Uterus (tissue), 2 donors: ENCODE results near the gene ASIC4.

Experiments
- CTCF ChIP-seq, 4 experiments: fragments of 200-600 bp in 2 of 4; fragments of 450-650 bp in 2 of 4; sonication (generic) in 2 of 4; IDR thresholded peaks; one replicate each; pipeline ENCODE4 v1.5.1; 2016 to 2019; ENCODE audit warnings: antibody characterized with exemption in 4 of 4, mild to moderate bottlenecking in 2 of 4, moderate library complexity in 1 of 4
- POLR2A ChIP-seq, 2 donors: fragments of 450-650 bp; IDR thresholded peaks; one replicate each; pipeline ENCODE4 v1.6.1; 2016; ENCODE audit warnings: antibody characterized with exemption in 2 of 2, mild to moderate bottlenecking in 1 of 2, moderate library complexity in 1 of 2

- TF ChIP-seq POLR2A (IDR thresholded peaks at IDR 0.05) (no peak), CTCF (IDR thresholded peaks at IDR 0.05) (no peak)
Measured at GRCh38 chr2:219467736-219468075, 46.6 kb upstream of the ASIC4 start.
